WERI-Rb-1 (cell line): ENCODE results near the gene DCC.
"Not testable (repeated sequence)": the region's sequence is repeated elsewhere in the genome, so short reads cannot be mapped to it uniquely, and the experiment has no call there.

ENCODE experiments used
- DNase-seq: peaks from one replicate; pipeline ENCODE4 v3.0.0-alpha.2; 2020
- H3K27ac ChIP-seq: fragments of 250-450 bp; sonication (Bioruptor Pico); 2 replicates; pipeline ENCODE4 v1.5.1; 2020; ENCODE audit warnings: mild to moderate bottlenecking, moderate library complexity
- H3K27me3 ChIP-seq: fragments of 250-450 bp; sonication (Bioruptor Pico); 2 replicates; pipeline ENCODE4 v1.5.1; 2021; ENCODE audit warnings: mild to moderate bottlenecking, low read depth, moderate library complexity; ENCODE audit not compliant: insufficient read depth, severe bottlenecking
- H3K36me3 ChIP-seq: fragments of 250-450 bp; sonication (Bioruptor Pico); 2 replicates; pipeline ENCODE4 v1.5.1; 2020; ENCODE audit warnings: mild to moderate bottlenecking, moderate library complexity
- H3K4me3 ChIP-seq: 2 replicates; pipeline ENCODE4 v1.5.1; 2011; ENCODE audit warnings: low read depth, mild to moderate bottlenecking, control low read depth, low read length
- H3K9me3 ChIP-seq: fragments of 250-450 bp; sonication (Bioruptor Pico); 2 replicates; pipeline ENCODE4 v1.5.1; 2021; ENCODE audit warnings: mild to moderate bottlenecking, moderate library complexity; ENCODE audit not compliant: severe bottlenecking
- CTCF ChIP-seq: IDR thresholded peaks from 2 replicates; pipeline ENCODE4 v1.5.1; 2011; ENCODE audit warnings: low read depth, mild to moderate bottlenecking, control low read depth, inconsistent platforms, low read length

Gene DCC

GRCh38 chr18:53503914-53504441 is 1164.0 kb downstream of the DCC start:
- Histone ChIP-seq H3K9me3 (no peaks in the 10 kb centered on the region), H3K4me3 (no peak overlapping the region), H3K27me3 (peaks cover 12% of the 10 kb centered on the region), H3K36me3 (no peaks in the 10 kb centered on the region), H3K27ac (no peak overlapping the region)
- TF ChIP-seq CTCF, result no peak
- DNase-seq, result no peak

- no peaks in the 10 kb centered on the region for H3K36me3 ChIP-seq
- no peak for DNase-seq
- no peaks in the 10 kb centered on the region for H3K9me3 ChIP-seq
- no peak for TF ChIP-seq CTCF
- no peak overlapping the region for H3K4me3 ChIP-seq
- no peak overlapping the region for H3K27ac ChIP-seq
- H3K27me3 ChIP-seq, result peaks cover 28% of the 10 kb centered on the region
Measured at GRCh38 chr18:53508529-53508928, 1168.5 kb downstream of the DCC start.

GRCh38 chr18:53509886-53510285 is 1169.9 kb downstream of the DCC start:
- H3K27me3 ChIP-seq, result peaks cover 28% of the 10 kb centered on the region
- no peak overlapping the region for H3K4me3 ChIP-seq
- H3K27ac ChIP-seq, result no peak overlapping the region
- no peak for DNase-seq
- H3K36me3 ChIP-seq, result no peaks in the 10 kb centered on the region
- no peaks in the 10 kb centered on the region for H3K9me3 ChIP-seq
- no peak for TF ChIP-seq CTCF

DNA sequence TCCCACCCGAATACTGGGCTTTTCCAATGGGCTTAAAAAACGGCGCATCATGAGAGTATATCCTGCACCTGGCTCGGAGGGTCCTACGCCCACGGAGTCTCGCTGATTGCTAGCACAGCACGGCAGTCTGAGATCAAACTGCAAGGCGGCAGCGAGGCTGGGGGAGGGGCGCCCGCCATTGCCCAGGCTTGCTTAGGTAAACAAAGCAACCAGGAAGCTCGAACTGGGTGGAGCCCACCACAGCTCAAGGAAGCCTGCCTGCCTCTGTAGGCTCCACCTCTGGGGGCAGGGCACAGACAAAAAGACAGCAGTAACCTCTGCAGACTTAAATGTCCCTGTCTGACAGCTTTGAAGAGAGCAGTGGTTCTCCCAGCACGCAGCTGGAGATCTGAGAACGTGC is 1171.7 kb downstream of the DCC start:
- H3K27ac ChIP-seq, H3K36me3 ChIP-seq, H3K9me3 ChIP-seq, H3K4me3 ChIP-seq, DNase-seq: not testable (repeated sequence)
- H3K27me3 ChIP-seq, result peaks cover 21% of the 10 kb centered on the region

GRCh38 chr18:53521068-53521467 is 1181.1 kb downstream of the DCC start:
- peaks cover 3% of the 10 kb centered on the region for H3K9me3 ChIP-seq
- no peak for TF ChIP-seq CTCF

GRCh38 chr18:53526101-53526870 is 1186.3 kb downstream of the DCC start:
- no peak for DNase-seq
- Histone ChIP-seq H3K27me3 (no peaks in the 10 kb centered on the region), H3K27ac (no peak overlapping the region), H3K36me3 (no peaks in the 10 kb centered on the region), H3K4me3 (no peak overlapping the region), H3K9me3 (no peaks in the 10 kb centered on the region)
- TF ChIP-seq CTCF, result no peak

More at GRCh38 chr18:53521068-53521467, 1181.1 kb downstream of the DCC start:
- Histone ChIP-seq H3K27me3 (peaks cover 27% of the 10 kb centered on the region), H3K36me3 (no peaks in the 10 kb centered on the region), H3K4me3 (no peak overlapping the region), H3K27ac (no peak overlapping the region)
- DNase-seq, result no peak
